Colon (tissue), 2 donors: Measurements from ENCODE around the gene DAB2IP.
A peak's percentile ranks its signal among the peaks of the same experiment; 100 is the strongest.

Source experiments
- FAIRE-seq: peaks from 2 replicates; lab custom pipeline; 2012; peaks lifted over from hg19 to GRCh38; lab: Jason Lieb, UNC
- donor health status: control.
- donor health status: control.

The DAB2IP gene

DNA sequence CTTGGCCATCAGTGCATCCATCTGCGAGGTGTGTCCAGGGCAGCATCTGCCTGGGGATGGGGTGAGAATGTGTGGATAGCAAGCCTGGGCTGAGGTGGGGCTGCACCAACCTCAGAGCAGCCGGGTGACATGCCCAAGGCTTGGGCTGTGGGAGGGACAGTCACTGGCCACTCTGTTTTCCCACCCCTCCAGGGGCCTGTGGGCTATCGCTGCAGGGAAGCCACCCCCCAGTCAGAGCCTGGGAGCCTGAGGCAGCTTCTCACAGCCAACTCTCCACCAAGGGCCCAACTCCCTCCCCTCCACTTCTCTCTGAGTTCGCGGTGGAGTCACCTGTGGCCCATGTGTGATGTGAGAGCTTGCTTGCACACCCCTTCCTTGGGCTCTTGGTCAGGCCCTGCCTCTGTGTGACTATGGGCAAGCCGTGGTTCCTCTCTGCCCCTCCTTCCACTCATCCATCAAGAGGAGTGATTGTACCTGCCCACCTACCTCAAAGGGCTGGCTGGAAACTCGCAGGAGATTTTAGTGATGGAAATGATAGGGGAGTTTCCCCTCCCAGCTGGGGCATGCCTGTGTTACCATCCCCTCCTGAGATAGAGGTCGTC, 54.8 kb downstream of the DAB2IP start:
- no peak for FAIRE-seq

DNA sequence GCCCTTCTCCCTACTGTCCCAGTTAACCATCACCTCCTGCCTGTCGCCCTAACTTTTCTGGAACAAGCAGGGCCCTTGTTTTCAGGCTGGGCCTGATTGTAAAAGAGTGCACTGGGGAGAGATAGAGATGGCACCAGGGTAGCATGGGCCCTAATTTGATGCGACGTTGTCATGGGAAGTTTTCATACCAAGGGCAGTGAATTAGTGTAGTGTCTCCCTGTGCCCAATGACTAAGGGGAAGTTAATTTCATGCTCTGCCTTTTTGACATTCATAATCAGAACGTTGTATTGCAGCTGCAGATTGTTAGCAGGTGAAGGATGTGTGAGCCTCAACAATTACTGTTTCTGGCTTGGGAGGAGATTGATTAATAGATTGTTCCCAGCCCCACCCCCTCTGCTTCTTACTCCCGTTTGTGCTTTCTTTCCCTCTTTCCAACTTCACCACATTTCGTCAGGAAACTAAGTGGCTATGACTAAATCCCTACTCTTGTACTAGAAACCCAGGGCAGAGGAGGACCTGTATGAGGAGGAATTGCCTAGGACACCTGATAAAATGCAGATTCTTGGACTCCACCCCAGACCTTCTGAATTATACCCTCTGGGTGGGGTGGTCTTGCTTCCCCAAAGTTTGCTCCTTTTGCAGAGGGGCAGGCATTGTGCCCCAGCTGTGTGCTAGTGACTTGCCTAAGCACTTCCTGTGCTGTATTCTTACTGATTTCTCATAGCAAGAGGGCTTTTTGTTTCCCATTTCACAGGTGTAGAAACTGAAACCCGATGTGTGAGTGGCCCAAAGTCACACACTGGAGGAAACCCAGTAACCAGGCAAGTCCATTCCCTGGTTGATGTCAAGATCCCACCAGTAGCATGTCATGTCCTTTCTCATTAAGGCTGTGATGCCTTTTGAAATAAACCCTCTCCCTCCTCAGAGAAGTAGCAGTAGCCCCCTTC, 56.3 kb downstream of the DAB2IP start:
- no peak for FAIRE-seq

- no peak for FAIRE-seq
These were observed 57.5 kb downstream of the DAB2IP start for GRCh38 chr9:121708768-121709488.

- no peak for FAIRE-seq
These were observed 58.4 kb downstream of the DAB2IP start for GRCh38 chr9:121709798-121710197.

DNA sequence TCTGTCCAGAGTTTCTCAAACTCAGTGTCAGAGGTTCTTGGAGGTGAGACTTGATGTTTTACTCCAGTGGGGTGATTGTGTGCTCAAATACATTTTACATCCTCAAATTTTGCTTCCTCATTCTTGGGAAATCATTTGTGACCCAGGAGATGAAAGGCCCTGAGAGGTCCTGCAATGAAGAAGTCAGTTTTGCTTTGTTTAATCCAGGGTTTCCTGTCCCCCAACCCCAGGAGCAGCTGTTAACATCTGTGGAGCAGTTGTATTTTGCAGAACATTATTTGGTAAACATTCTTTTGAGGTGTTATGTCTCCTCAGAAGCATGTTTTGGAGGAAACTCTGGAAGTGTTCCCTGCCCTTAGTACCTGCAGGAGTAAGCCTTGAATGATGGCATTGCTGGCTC, 59.8 kb downstream of the DAB2IP start:
- no peak for FAIRE-seq

- no peak for FAIRE-seq
These were observed 60.4 kb downstream of the DAB2IP start for GRCh38 chr9:121711797-121712196.

- FAIRE-seq: no peak
These were observed 62.1 kb downstream of the DAB2IP start for GRCh38 chr9:121713400-121714070.

- FAIRE-seq: no peak
These were observed 62.8 kb downstream of the DAB2IP start for GRCh38 chr9:121714075-121714705.

DNA sequence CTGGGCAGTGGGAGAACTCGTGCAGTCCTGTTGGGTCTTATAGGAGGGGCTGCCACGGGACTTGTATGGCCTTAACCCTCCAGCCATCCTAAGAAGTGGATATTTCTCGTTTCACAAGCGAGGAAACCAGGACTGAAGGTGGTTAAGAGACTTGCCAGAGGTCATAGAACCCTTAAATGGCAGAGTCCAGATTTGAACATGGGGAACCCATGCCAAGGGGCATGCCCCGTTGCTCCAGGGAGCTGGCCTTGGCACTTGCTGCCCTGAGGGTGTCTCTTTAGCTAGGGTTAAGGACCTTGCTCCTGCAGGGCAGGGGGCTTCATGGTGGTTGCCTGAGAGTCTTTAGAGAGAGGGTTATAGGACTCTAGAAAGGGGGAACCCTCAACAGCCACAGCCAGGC, 63.4 kb downstream of the DAB2IP start:
- no peak for FAIRE-seq

DNA sequence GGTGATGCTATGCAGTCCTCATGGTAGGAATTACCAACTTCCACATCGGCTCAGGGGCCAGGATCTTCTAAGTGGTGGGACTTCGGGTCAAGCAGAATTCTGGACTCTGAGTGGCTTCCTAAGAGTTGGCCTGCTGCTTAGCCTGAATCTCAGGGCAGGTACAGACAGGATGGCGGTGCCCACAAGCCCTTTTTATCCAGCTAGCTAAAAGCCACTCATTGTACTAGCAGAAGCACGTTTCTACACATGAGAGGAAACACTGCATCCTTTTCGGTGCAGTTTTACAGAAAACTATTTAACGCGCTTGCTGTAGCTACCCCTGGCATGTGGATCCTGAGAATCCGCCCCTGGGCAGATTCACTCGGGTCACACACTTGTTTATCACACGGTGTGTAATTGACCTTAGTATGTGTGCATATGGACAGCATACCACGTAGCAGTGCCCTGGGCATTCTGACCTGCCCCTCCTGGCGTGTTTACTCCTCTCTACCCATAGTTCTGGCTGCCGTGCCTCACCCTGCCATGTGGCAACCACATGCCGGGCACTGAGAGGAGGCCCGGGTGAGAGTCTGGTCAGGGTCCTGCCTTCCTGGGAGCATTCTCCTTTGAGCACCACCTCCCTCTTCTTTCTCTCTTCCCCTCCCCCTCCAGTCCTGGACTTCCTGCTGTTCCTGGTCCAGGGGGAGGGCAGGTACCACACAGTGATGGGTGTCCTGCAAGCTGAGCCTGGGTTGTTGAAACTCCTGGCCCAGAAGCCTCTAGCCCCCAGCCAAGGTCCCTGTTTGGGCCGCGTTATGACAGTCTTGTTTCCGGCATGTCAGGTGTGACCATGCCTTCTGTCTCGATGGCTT, 65.9 kb downstream of the DAB2IP start:
- no peak for FAIRE-seq

DNA sequence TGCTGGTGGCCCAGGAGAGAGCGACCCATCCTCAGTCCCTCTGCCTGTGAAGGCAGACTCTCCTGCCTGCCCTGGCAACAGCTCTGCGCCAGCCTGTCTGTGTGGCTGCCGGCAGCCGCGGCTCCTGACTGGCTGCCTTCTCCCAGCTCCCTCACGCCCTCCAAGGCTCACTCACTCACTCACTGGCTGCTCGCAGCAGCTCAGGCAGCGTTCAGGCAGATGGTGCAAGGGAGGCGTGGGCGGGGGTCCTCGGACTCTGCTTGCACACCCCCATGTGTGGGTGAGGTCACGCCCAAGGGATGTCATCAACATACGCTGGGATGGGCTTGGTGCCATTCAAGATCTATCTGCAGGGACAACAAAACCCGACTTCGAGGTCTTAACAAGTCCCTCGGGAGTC, 66.7 kb downstream of the DAB2IP start:
- no peak for FAIRE-seq

- FAIRE-seq: no peak
These were observed 67.1 kb downstream of the DAB2IP start for GRCh38 chr9:121718501-121718900.

- FAIRE-seq: peak; percentile 18
These were observed 69.0 kb downstream of the DAB2IP start for GRCh38 chr9:121720311-121721057.

- no peak for FAIRE-seq
These were observed 69.6 kb downstream of the DAB2IP start for GRCh38 chr9:121721058-121721350.

DNA sequence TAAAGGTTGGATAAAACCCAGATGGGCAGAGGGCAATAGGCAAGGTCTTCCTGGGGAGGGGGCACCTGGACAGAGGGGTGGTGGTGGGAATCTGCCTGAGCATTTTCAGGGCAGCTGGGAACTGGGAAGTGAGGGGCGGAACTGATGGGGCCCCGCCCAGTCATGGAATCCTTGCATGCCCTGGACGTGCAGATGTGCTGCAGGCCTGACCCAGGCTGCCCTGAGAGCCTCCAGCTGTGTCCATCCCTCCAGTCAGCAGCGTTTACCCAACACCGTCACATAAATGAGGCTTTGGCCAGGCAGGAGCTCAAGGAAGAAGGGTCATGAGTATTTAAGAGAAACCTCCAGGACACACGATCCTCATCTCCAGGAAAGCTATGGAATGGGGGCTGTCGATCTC, 70.3 kb downstream of the DAB2IP start:
- no peak for FAIRE-seq

GRCh38 chr9:121725008-121725775, 73.8 kb downstream of the DAB2IP start:
- FAIRE-seq: no peak

- no peak for FAIRE-seq
These were observed 76.0 kb downstream of the DAB2IP start for GRCh38 chr9:121727295-121728020.

- no peak for FAIRE-seq
These were observed 77.5 kb downstream of the DAB2IP start for GRCh38 chr9:121728916-121729315.
